Astrocyte (in vitro differentiated cells and primary cell): Measurements from ENCODE around the gene DISC1. TPM values are rescaled to one million over a fixed set of nuclear protein-coding genes. Genes with fewer than 3 reads are reported as not detected.

Experiments
- DNase-seq: peaks from one replicate; pipeline ENCODE4 v3.0.0-alpha.2; 2010; ENCODE audit warnings: low read depth
- FAIRE-seq: peaks from 2 replicates; lab custom pipeline; 2011; peaks lifted over from hg19 to GRCh38; lab: Jason Lieb, UNC
- H2AFZ ChIP-seq: 2 replicates; pipeline ENCODE4 v1.6.0; 2012; ENCODE audit warnings: low read depth, low read length, inconsistent platforms
- H3K27ac ChIP-seq: 2 replicates; pipeline ENCODE4 v1.5.1; 2011; ENCODE audit warnings: low read depth, low read length, inconsistent platforms
- H3K27me3 ChIP-seq: 2 replicates; pipeline ENCODE4 v1.6.0; 2011; ENCODE audit warnings: low read length, inconsistent platforms; ENCODE audit not compliant: insufficient read depth
- H3K36me3 ChIP-seq: 2 replicates; pipeline ENCODE4 v1.5.1; 2011; ENCODE audit warnings: low read length, inconsistent platforms; ENCODE audit not compliant: insufficient read depth
- H3K4me1 ChIP-seq: 2 replicates; pipeline ENCODE4 v1.5.1; 2011; ENCODE audit warnings: low read length, inconsistent platforms; ENCODE audit not compliant: insufficient read depth
- H3K4me2 ChIP-seq: 2 replicates; pipeline ENCODE4 v1.6.0; 2012; ENCODE audit warnings: low read length, inconsistent platforms
- H3K4me3 ChIP-seq: 2 replicates; pipeline ENCODE4 v1.5.1; 2011; ENCODE audit warnings: low read depth, mild to moderate bottlenecking, low read length, inconsistent platforms; ENCODE audit not compliant: insufficient read depth
- H3K79me2 ChIP-seq: 2 replicates; pipeline ENCODE4 v1.6.0; 2012; ENCODE audit warnings: mild to moderate bottlenecking, low read length, inconsistent platforms; ENCODE audit not compliant: insufficient read depth
- H3K9ac ChIP-seq: 2 replicates; pipeline ENCODE4 v1.6.0; 2012; ENCODE audit warnings: mild to moderate bottlenecking, low read length, inconsistent platforms
- H3K9me3 ChIP-seq: 2 replicates; pipeline ENCODE4 v1.5.1; 2012; ENCODE audit warnings: low read depth, mild to moderate bottlenecking, low read length, inconsistent platforms; ENCODE audit not compliant: insufficient read depth
- H4K20me1 ChIP-seq: 2 replicates; pipeline ENCODE4 v1.6.0; 2012; ENCODE audit warnings: low read length, inconsistent platforms; ENCODE audit not compliant: insufficient read depth
- H3K27ac Mint-ChIP-seq: one replicate; pipeline ENCODE4 v1.8.0; 2021; ENCODE audit warnings: mild to moderate bottlenecking, mixed read lengths; ENCODE audit not compliant: unreplicated experiment
- H3K27me3 Mint-ChIP-seq: one replicate; pipeline ENCODE4 v1.8.0; 2021; ENCODE audit warnings: low read depth, mixed read lengths; ENCODE audit not compliant: unreplicated experiment
- H3K36me3 Mint-ChIP-seq: one replicate; pipeline ENCODE4 v1.8.0; 2021; ENCODE audit warnings: low read depth, mixed read lengths; ENCODE audit not compliant: unreplicated experiment
- H3K4me1 Mint-ChIP-seq: one replicate; pipeline ENCODE4 v1.8.0; 2021; ENCODE audit warnings: low read depth, mixed read lengths; ENCODE audit not compliant: unreplicated experiment
- H3K4me3 Mint-ChIP-seq: one replicate; pipeline ENCODE4 v1.8.0; 2021; ENCODE audit warnings: mild to moderate bottlenecking, moderate library complexity, mixed read lengths; ENCODE audit not compliant: unreplicated experiment
- H3K9me3 Mint-ChIP-seq: one replicate; pipeline ENCODE4 v1.8.0; 2021; ENCODE audit warnings: mild to moderate bottlenecking, mixed read lengths; ENCODE audit not compliant: unreplicated experiment
- CTCF ChIP-seq: IDR thresholded peaks from 2 replicates; pipeline ENCODE4 v1.5.1; 2011; ENCODE audit warnings: low read depth, mild to moderate bottlenecking, inconsistent platforms, low read length, moderate library complexity; ENCODE audit not compliant: insufficient read depth
- EZH2 ChIP-seq: IDR thresholded peaks from 2 replicates; pipeline ENCODE4 v1.6.1; 2012; ENCODE audit warnings: mild to moderate bottlenecking, low read length, inconsistent platforms; ENCODE audit not compliant: insufficient read depth
- total RNA-seq: library from RNA; stranded (reverse); gene quantifications from 2 replicates; pipeline ENCODE4 v1.2.1, GENCODE V29; 2021

The DISC1 gene
- total RNA-seq, 1 donor from 2014 or later: 9.1 TPM

- Mint-ChIP-seq H3K4me1 (peaks cover 4% of the 10 kb centered on the region), H3K4me3 (no peak overlapping the region), H3K9me3 (peaks cover 1% of the 10 kb centered on the region), H3K36me3 (peaks cover 12% of the 10 kb centered on the region), H3K27ac (no peak overlapping the region), H3K27me3 (no peaks in the 10 kb centered on the region)
- Histone ChIP-seq H2AFZ (no peak overlapping the region), H3K9ac (no peak overlapping the region), H3K4me3 (no peak overlapping the region), H3K4me1 (peaks cover 6% of the 10 kb centered on the region), H3K27ac (no peak overlapping the region), H3K36me3 (no peaks in the 10 kb centered on the region), H3K79me2 (no peaks in the 10 kb centered on the region), H4K20me1 (no peaks in the 10 kb centered on the region), H3K9me3 (no peaks in the 10 kb centered on the region), H3K4me2 (no peak overlapping the region), H3K27me3 (no peaks in the 10 kb centered on the region)
- TF ChIP-seq CTCF (peak; percentile 24), EZH2 (no peak)
- FAIRE-seq (no peak), DNase-seq (no peak)
Measured at GRCh38 chr1:231806623-231807495, 180.3 kb downstream of the DISC1 start.

- no peaks in the 10 kb centered on the region for H4K20me1 ChIP-seq
- H3K4me3 ChIP-seq: no peak overlapping the region
- no peak overlapping the region for H3K9ac ChIP-seq
- no peak overlapping the region for H3K27ac Mint-ChIP-seq
- peaks cover 7% of the 10 kb centered on the region for H3K36me3 Mint-ChIP-seq
- H3K36me3 ChIP-seq: no peaks in the 10 kb centered on the region
- H3K4me3 Mint-ChIP-seq: no peak overlapping the region
- no peak overlapping the region for H3K4me2 ChIP-seq
- no peaks in the 10 kb centered on the region for H3K27me3 ChIP-seq
- TF ChIP-seq CTCF (no peak), EZH2 (no peak)
- peaks cover 4% of the 10 kb centered on the region for H3K4me1 Mint-ChIP-seq
- no peaks in the 10 kb centered on the region for H3K79me2 ChIP-seq
- no peaks in the 10 kb centered on the region for H3K9me3 Mint-ChIP-seq
- no peaks in the 10 kb centered on the region for H3K9me3 ChIP-seq
- peaks cover 6% of the 10 kb centered on the region for H3K4me1 ChIP-seq
- no peak overlapping the region for H3K27ac ChIP-seq
- no peaks in the 10 kb centered on the region for H3K27me3 Mint-ChIP-seq
- H2AFZ ChIP-seq: no peak overlapping the region
- FAIRE-seq (no peak), DNase-seq (no peak)
Measured at GRCh38 chr1:231807541-231807940, 181.0 kb downstream of the DISC1 start.

- H3K4me1 Mint-ChIP-seq: peaks cover 4% of the 10 kb centered on the region
- TF ChIP-seq EZH2: no peak
- TF ChIP-seq CTCF: no peak
Measured at GRCh38 chr1:231808116-231808515, 181.5 kb downstream of the DISC1 start.

More at GRCh38 chr1:231808116-231808515, 181.5 kb downstream of the DISC1 start:
- Histone ChIP-seq H3K9me3 (no peaks in the 10 kb centered on the region), H4K20me1 (no peaks in the 10 kb centered on the region), H3K4me1 (peaks cover 6% of the 10 kb centered on the region), H3K27ac (no peak overlapping the region), H3K36me3 (no peaks in the 10 kb centered on the region), H3K9ac (no peak overlapping the region), H3K79me2 (no peaks in the 10 kb centered on the region), H3K4me2 (no peak overlapping the region), H2AFZ (no peak overlapping the region), H3K4me3 (no peak overlapping the region), H3K27me3 (no peaks in the 10 kb centered on the region)
- Mint-ChIP-seq H3K27me3 (no peaks in the 10 kb centered on the region), H3K36me3 (peaks cover 10% of the 10 kb centered on the region), H3K27ac (no peak overlapping the region), H3K9me3 (no peaks in the 10 kb centered on the region), H3K4me3 (no peak overlapping the region)
- no peak for DNase-seq
- no peak for FAIRE-seq
